Activated naive CD4-positive, alpha-beta T cell treated with anti-CD3 and anti-CD28 coated beads, Interleukin-2, amount 50 U/mL, for 72 hours (primary cell): ENCODE measurements around the gene IL17RA. TPM values are rescaled to one million over a fixed set of nuclear protein-coding genes. Genes with fewer than 3 reads are reported as not detected.
A peak's percentile ranks its signal among the peaks of the same experiment; 100 is the strongest.

Experiments
- ATAC-seq, 2 donors: fragments of 150-1000 bp; cut with Tn5 transposase; 2 replicates each; pipeline ENCODE4 v1.10.0; 2021; ENCODE audit warnings: mild to moderate bottlenecking in 2 of 2, moderate library complexity in 2 of 2
- DNase-seq, 2 donors: peaks; one replicate each; pipeline ENCODE4 v3.0.0; 2021 to 2022; ENCODE audit warnings: low spot score in 2 of 2
- H3K27ac Mint-ChIP-seq, 2 donors: one replicate each; pipeline ENCODE4 v1.8.0; 2022; ENCODE audit warnings: mild to moderate bottlenecking in 2 of 2, mixed read lengths in 2 of 2
- H3K36me3 Mint-ChIP-seq, 2 donors: one replicate each; pipeline ENCODE4 v1.8.0; 2022; ENCODE audit warnings: mixed read lengths in 2 of 2
- H3K9me3 Mint-ChIP-seq, 2 donors: one replicate each; pipeline ENCODE4 v1.8.0; 2022; ENCODE audit warnings: mixed read lengths in 2 of 2
- total RNA-seq, 2 donors: library from RNA; stranded (reverse); gene quantifications; one replicate each; pipeline ENCODE4 v1.2.3, GENCODE V29; 2022

IL17RA gene
- total RNA-seq, 2 donors from 2014 or later = 12.4 to 16.3 TPM

DNA sequence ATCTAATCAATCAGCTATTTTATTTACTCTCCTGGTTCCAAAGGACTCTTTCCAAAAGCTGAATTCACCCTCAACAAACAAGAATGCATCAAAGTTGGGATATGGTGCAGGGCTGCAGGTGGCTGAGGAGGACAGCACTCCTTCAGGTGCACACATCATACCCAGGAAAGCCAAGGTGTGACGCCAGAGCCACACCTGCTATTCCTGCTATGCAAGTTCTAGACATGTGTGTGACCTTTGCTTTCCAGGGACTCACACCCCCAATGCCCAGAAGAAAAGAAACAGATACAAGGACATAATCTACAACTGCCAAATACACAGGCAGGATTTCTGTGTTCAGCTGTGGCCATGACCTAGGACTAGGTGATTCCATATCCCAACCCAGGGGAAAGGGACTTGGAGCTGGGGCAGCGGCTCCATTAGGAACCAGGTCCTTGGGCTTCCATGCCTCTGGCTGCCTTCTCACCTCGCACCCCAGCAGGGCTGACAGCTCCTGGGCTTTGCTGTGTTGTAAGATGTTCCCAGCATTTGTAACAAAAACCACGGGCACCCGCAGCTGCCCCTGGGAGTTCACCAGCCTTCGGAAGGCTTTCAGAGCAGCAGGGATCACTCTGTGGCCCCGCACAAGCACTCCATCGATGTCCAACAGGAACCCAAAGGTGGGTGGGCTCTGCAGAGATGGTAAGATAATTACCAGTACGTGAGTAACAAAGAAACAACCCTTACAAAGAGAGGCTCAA lies 64.4 kb downstream of the IL17RA start:
- Mint-ChIP-seq H3K27ac (no peak overlapping the region), H3K9me3 (no peaks in the 10 kb centered on the region), H3K36me3 (peaks cover 7 to 15% of the 10 kb centered on the region in 2 donors)
- ATAC-seq (no peak), DNase-seq (no peak)

DNA sequence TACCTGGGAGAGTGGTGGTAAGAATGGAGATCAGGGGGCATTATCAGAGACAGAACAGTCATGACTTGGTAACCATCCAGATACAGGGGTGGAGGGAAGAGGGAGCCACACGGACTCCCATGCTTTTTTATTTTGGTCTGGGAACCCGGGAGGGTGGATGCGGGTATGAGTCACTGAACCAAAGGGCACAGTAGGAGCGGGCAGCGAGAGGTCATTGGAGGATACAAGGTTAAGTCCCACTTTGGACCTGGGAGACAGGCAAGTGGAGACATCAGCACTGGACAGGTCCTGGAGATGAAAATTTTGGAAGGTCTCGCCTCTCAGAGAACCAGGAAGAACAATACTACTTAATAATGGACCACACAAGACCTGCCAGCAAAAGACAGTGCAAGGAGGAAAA lies 67.5 kb downstream of the IL17RA start:
- no peak for ATAC-seq
- Mint-ChIP-seq H3K9me3 (no peaks in the 10 kb centered on the region), H3K27ac (peak overlapping the region; percentile 37 to 88), H3K36me3 (peaks cover 6 to 15% of the 10 kb centered on the region in 2 donors)
- DNase-seq = no peak

DNA sequence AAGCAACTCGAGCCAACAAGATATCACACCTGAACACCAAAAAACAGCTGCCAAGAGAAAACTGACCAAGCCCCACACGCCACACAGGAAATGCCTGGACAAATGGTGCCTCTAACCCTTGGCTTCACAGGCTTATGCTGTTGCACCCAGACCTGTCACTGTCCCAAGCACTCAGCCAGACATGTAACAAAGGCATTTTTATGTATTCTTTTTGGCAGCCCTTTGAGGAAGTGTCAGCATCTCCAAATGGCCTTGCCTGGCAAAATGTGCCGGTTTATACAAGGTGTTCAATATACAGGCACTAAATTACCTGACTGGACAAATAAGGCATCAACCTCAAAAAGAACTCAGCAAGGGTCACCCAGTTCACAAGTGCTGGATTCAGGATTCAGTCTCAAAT lies 68.2 kb downstream of the IL17RA start:
- Mint-ChIP-seq H3K36me3 (peaks cover 0 to 8% of the 10 kb centered on the region in 2 donors), H3K27ac (peak overlapping the region in 1 of 2 donors; percentile 37), H3K9me3 (no peaks in the 10 kb centered on the region)
- ATAC-seq = no peak
- DNase-seq = no peak

DNA sequence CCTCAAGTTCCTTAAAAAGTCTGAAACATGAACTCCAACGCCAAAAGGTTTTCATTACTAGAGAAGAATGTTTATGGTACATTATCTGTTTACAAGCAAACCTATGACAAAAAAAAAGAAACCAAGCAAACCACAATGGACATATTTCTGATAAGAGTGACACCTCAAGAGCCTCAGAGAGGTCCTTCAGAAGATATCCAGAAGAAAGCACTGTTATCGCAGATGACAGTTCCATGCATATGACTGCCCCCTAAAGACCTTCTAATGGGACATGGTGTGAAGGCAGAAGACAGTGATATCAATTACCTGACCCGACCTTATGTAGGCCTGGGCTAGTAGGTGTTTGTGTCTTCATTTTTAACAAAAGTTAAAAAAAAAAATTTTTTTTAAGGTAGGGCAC lies 71.1 kb downstream of the IL17RA start:
- Mint-ChIP-seq H3K27ac (no peak overlapping the region), H3K36me3 (peaks cover 6 to 13% of the 10 kb centered on the region in 2 donors), H3K9me3 (no peaks in the 10 kb centered on the region)
- ATAC-seq = no peak
- DNase-seq = no peak

DNA sequence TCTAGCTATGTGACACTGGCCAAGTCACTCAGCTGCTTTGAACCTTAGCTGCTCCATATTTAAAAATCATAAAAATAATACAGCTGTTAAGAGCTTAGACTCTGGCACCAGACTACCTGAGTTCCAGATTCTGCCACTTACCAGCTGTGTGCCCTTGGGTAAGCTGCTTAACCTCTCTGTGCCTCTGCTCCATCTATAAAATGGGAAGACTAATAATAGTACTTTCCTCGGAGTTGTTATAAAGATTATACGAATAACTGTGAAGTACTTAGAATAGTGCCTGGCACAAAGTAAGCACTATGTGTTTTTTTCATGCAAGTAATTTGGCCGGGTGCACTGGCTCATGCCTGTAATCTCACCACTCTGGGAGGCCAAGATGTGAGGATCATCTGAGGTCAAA lies 72.9 kb downstream of the IL17RA start:
- ATAC-seq = no peak
- Mint-ChIP-seq H3K9me3 (no peaks in the 10 kb centered on the region), H3K27ac (peak overlapping the region in 1 of 2 donors; percentile 94)

DNA sequence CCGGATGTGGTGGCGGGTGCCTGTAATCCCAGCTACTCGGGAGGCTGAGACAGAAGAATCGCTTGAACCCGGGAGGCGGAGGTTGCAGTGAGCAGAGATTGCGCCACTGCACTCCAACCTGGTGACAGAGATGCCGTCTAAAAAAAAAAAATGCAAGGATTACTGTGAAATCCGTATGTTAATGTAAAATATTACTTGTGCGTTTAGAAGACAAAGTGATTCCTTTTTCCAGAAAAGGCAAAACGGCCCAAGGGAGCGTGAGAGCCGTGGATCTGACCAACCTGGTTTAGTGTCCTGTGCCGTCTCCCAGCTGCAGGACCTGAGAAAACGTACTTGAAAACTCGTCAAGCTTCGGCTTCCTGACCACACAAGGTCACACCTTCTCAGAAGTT lies 73.4 kb downstream of the IL17RA start:
- no peaks in the 10 kb centered on the region for H3K9me3 Mint-ChIP-seq
- ATAC-seq (no peak), DNase-seq (no peak)
- H3K27ac Mint-ChIP-seq = peak overlapping the region in 1 of 2 donors; percentile 94
- H3K36me3 Mint-ChIP-seq = peaks cover 5 to 6% of the 10 kb centered on the region in 2 donors

More for the DNA sequence above, 72.9 kb downstream of the IL17RA start:
- H3K36me3 Mint-ChIP-seq = peaks cover 5 to 6% of the 10 kb centered on the region in 2 donors
- no peak for DNase-seq

DNA sequence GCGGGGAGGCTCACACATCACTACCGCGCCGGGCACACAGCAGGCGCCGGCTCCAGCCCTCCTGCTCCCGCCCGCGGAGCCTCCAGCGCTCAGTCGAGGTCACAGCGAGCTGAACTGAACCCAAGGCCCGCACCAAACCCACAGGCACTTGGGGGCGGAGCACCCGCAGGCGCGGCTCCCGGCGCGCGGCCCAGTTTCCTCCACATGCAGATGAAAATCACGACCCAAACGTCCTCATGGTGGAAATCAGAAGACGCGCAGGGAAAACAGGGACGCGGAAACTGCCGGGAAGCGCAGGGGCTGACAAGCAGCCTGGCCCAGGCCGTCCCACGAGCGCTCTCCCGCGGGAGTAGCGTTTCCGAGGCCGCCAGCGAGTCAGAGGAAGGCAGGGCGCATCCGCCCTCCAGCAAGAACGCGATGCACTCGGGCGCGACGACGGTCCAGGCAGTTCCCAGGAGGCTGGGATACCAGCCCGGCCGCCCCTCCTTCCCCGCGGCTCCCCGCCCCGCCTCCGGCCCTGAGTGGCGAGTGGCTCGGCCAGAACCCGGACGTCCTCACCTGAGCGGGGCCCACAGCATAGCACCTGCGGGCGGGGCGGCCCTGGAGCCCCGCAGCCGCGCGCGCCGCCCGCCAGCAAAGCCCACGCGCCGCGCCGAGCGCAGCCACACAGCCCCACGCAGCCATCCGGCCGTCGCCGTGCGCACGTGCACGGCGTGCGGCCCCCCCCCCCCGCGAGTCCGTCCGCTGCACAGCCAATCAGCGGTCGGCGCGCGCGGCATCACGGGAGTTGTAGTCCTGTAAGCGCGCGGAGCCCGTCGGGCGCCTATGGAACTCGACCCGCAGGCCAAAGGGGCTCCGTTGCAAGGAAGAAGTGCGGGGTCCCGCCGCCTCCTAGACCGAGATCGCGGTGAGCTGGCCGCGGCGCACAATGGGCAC lies 74.0 kb downstream of the IL17RA start, which contains the start of gene HDHD5:
Gene HDHD5 (minus strand): TSS at position 710 of the 936 bp plus-strand sequence. CDS start 26 bp downstream, at position 684.
- H3K27ac Mint-ChIP-seq = peak within 1 kb of the TSS; percentile 74 to 94
- ATAC-seq = peak; percentile 82 to 85
- DNase-seq = peak; percentile 83 to 86
- H3K9me3 Mint-ChIP-seq = no peaks in the 10 kb centered on the region
- H3K36me3 Mint-ChIP-seq = peaks cover 5 to 6% of the 10 kb centered on the region in 2 donors

DNA sequence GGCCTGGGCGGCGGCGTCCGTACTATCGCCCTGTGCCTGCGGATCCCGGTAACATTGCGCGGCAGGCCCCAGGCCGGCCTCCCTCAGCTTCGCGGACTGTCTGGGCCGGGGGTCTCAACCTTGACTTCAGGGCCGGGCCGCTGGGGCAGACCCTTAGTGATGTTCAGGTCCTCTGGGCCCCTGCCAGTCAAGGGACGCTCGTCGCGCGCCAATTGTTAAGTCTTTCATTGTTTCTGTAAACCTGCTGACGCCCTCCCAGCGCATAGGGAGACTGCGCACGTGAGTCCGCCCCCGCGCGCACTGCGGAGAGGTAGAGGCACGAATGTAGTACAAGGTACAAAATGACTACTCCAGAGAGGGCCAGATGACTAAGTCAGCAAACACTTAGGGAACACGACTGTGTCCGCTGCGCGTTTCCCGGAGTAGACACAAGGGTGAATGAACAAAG lies 74.7 kb downstream of the IL17RA start:
- peaks cover 5 to 6% of the 10 kb centered on the region in 2 donors for H3K36me3 Mint-ChIP-seq
- no peaks in the 10 kb centered on the region for H3K9me3 Mint-ChIP-seq
- DNase-seq = peak; percentile 66 to 82
- H3K27ac Mint-ChIP-seq = peak overlapping the region; percentile 52 to 80
- ATAC-seq = peak; percentile 71 to 82

DNA sequence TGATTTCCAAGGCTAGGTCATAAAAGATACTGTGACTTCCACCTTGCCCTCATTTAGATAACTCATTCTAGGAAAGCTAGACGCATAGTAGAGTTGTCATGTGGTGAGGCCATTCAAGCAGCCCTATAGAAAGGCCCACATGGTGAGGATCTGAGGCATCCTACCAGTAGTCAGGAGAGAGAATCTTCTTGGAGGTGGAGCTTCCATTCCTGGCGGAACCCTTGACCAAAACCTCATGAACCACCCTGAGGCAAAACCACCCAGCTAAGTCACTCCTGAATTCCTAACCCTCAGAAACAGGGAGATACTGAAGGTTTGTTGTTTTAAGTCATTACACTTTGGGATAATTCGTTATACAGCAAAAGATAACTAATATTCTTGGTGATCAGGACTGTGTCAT lies 77.2 kb downstream of the IL17RA start:
- Mint-ChIP-seq H3K27ac (no peak overlapping the region), H3K9me3 (no peaks in the 10 kb centered on the region), H3K36me3 (peaks cover 5 to 6% of the 10 kb centered on the region in 2 donors)
- no peak for DNase-seq
- no peak for ATAC-seq

DNA sequence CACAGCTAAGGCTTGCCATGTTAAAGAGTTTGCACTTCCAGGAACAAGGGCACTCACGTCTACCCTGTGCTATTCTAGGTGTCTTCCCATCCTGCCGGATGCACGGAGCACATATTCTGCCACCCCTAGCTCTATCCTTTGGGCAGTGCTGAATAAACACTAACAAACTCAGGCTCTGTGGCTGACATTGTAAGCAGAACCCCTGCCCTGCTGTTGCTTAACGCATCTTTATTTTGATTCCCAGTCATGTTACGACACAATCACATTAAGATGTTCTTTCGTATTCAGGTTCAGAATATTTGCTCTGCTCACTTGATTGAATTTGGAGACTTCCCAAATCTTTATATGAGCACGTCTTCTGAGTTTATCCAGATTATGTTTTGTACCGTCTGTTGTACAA lies 77.9 kb downstream of the IL17RA start:
- ATAC-seq (no peak), DNase-seq (no peak)
- Mint-ChIP-seq H3K9me3 (no peaks in the 10 kb centered on the region), H3K36me3 (peaks cover 5 to 6% of the 10 kb centered on the region in 2 donors), H3K27ac (no peak overlapping the region)

DNA sequence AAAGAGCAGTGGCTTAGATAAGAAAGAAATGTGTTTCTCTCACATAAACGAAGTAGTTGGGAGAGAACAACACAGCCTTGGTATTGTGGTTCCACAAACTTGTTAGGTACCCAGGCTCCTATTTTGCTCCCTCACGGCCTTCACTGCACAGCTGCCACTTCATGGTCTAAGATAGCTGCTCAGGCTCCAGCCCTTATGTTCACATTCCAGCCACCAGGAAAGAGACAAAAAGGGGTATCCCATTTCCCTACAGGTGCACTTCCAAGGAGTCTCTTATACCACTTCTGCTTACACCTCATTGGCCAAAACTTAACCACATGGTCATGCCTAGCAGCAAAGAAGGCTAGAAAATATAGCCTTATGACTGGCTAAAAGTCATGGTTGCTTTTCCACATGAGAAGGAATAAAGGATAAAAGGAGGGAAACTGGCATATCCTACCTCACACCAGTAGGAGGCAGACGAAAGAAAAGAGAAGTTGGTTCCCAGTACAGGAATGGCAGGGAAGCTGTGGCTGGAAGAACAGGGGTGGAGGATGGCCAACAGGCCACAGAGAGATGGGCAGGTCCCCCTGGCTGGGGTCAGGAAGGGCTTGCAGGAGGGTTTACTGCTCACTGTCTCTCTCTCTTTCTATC lies 79.7 kb downstream of the IL17RA start:
- H3K27ac Mint-ChIP-seq = no peak overlapping the region
- no peaks in the 10 kb centered on the region for H3K9me3 Mint-ChIP-seq
- DNase-seq (no peak), ATAC-seq (no peak)
- peaks cover 0 to 5% of the 10 kb centered on the region in 2 donors for H3K36me3 Mint-ChIP-seq

Other genes with a start within 250 kb of the IL17RA start
- not detected for gene GAB4, start 76.8 kb upstream of the IL17RA start, total RNA-seq
- gene TMEM121B, start 36.4 kb downstream of the IL17RA start, total RNA-seq = under 1 TPM; 0.05 to 0.10 TPM
- gene HDHD5, start 74.3 kb downstream of the IL17RA start, total RNA-seq = 10 to 100 TPM; 22.0 to 71.3 TPM
- 1 to 10 TPM; 2.4 to 5.6 TPM for gene ADA2, start 134.4 kb downstream of the IL17RA start, total RNA-seq